Caco-2 (cell line): ENCODE results near the gene ATP6V1C2. TPM values are rescaled to one million over a fixed set of nuclear protein-coding genes. Genes with fewer than 3 reads are reported as not detected.
"Not testable (repeated sequence)": the region's sequence is repeated elsewhere in the genome, so short reads cannot be mapped to it uniquely, and the experiment has no call there.

Experiments
- BruUV-seq: library from RNA; stranded (reverse); fragments of 400-500 nt; replicated peaks from 2 replicates; lab custom pipeline; 2021; lab: Mats Ljungman, UMichigan
- CTCF ChIA-PET: fragments of 300-600 bp; sonication (Branson Sonifier 250); formaldehyde crosslinking; loops from one replicate; lab custom pipeline; 2022; ENCODE audit warnings: antibody characterized with exemption; lab: Charles Lee
- POLR2A ChIA-PET: fragments of 300-600 bp; sonication (Branson Sonifier 250); formaldehyde crosslinking; loops from one replicate; lab custom pipeline; 2022; ENCODE audit warnings: antibody characterized with exemption; lab: Charles Lee
- DNase-seq, 2 experiments: peaks; one replicate each; pipeline versions ENCODE4 v3.0.0 to v3.0.0-alpha.2; 2020 to 2022
- H3K27me3 ChIP-seq: replicated peaks from 2 replicates; pipeline ENCODE4 v1.6.0; 2011; ENCODE audit warnings: low read length; ENCODE audit not compliant: control insufficient read depth, insufficient read depth
- H3K36me3 ChIP-seq: 2 replicates; pipeline ENCODE4 v1.5.1; 2011; ENCODE audit warnings: low read length; ENCODE audit not compliant: control insufficient read depth, insufficient read depth
- H3K4me1 ChIP-seq: fragments of 250-450 bp; sonication (Bioruptor Pico); 2 replicates; pipeline ENCODE4 v1.5.1; 2020; ENCODE audit warnings: mild to moderate bottlenecking
- H3K4me3 ChIP-seq: 2 replicates; pipeline ENCODE4 v1.5.1; 2011; ENCODE audit warnings: low read depth, mild to moderate bottlenecking, control low read depth, low read length
- H3K9me3 ChIP-seq: fragments of 250-450 bp; sonication (Bioruptor Pico); 2 replicates; pipeline ENCODE4 v1.5.1; 2020; ENCODE audit warnings: mild to moderate bottlenecking, moderate library complexity
- H3K27ac Mint-ChIP-seq: one replicate; pipeline ENCODE4 v1.8.0; 2022; ENCODE audit warnings: mixed read lengths; ENCODE audit not compliant: unreplicated experiment
- H3K27me3 Mint-ChIP-seq: one replicate; pipeline ENCODE4 v1.8.0; 2022; ENCODE audit warnings: mixed read lengths; ENCODE audit not compliant: insufficient read depth, unreplicated experiment
- H3K36me3 Mint-ChIP-seq: one replicate; pipeline ENCODE4 v1.8.0; 2022; ENCODE audit warnings: mild to moderate bottlenecking, mixed read lengths; ENCODE audit not compliant: insufficient read depth, unreplicated experiment
- H3K4me1 Mint-ChIP-seq: one replicate; pipeline ENCODE4 v1.8.0; 2022; ENCODE audit warnings: low read depth, mixed read lengths; ENCODE audit not compliant: unreplicated experiment
- H3K4me3 Mint-ChIP-seq: one replicate; pipeline ENCODE4 v1.8.0; 2022; ENCODE audit warnings: mild to moderate bottlenecking, moderate library complexity, mixed read lengths; ENCODE audit not compliant: unreplicated experiment
- H3K9me3 Mint-ChIP-seq: one replicate; pipeline ENCODE4 v1.8.0; 2022; ENCODE audit warnings: mixed read lengths; ENCODE audit not compliant: unreplicated experiment
- intact Hi-C: fragments of 100-400 bp; cut with micrococcal nuclease; formaldehyde crosslinking; loops from one replicate; pipeline ENCODE4 v1.10.0; 2022; ENCODE audit not compliant: unreplicated experiment
- total RNA-seq: library from RNA; stranded (reverse); gene quantifications from 2 replicates; pipeline ENCODE4 v1.2.3, GENCODE V29; 2022
- TF ChIP-seq, protein P1 (sequence below), 2 experiments: fragments of 200-600 bp in 1 of 2; IDR thresholded peaks; 1 replicate in 1 of 2; 2 replicates in 1 of 2; pipeline versions ENCODE4 v1.5.1 to v1.8.0; 2011 to 2022; ENCODE audit warnings: antibody characterized with exemption in 1 of 2, control low read depth in 1 of 2, inconsistent platforms in 1 of 2, low read depth in 1 of 2, low read length in 1 of 2, mild to moderate bottlenecking in 1 of 2, moderate library complexity in 1 of 2; ENCODE audit not compliant: insufficient read depth in 1 of 2, severe bottlenecking in 1 of 2, unreplicated experiment in 1 of 2

Gene ATP6V1C2
- total RNA-seq, 1 experiment from 2014 or later: 4.2 TPM

DNA sequence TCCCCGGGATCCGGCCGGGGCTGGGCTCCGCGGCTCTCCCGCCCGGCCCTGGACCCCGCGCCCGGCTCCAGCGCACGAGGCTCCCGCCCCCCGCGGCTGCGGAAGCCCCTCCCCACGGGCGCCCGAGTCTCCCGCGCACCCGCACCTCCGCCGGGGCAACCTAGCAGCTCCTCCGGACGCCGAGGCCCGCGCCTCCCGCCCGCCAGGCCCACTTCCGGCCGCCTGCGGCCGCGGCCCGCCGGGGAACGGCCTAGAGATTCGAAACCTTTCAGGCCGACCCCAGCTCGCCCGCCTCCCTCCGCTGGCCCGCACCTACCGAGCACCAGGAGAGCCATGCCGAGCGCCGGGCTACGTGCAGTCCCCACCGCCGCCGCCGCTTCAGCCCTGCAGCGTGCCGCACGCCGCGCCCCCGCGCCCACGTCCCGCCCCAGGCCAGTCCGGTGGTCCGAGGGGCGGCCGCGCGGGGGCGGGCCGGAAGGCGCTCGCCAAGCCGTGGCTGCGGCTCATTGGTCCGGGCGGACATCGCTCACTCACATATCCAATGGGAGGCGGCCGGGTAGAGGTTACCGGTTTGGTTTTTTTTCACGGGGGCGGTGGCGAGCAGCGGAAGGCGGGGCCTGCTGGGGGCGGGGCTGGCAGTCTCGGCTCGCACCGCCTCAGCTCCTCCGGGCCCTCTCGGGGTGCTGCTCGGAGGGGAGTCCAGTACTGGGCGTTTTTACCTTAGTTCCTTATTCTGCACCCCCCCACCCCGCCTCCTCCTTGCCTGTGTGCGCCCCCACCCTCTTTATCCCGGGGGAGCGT lies 91.1 kb downstream of the ATP6V1C2 start, which contains the start of gene PDIA6:
Gene PDIA6 (minus strand): TSS at position 424 of the 801 bp plus-strand sequence. CDS start 89 bp downstream, at position 335.
- peak within 1 kb of the TSS; percentile 81 for H3K4me3 Mint-ChIP-seq
- H3K9me3 ChIP-seq: no peaks in the 10 kb centered on the region
- DNase-seq: peak; percentile 98 to 99
- peak within 1 kb of the TSS; percentile 83 for H3K4me3 ChIP-seq
- TF ChIP-seq, protein P1, sequence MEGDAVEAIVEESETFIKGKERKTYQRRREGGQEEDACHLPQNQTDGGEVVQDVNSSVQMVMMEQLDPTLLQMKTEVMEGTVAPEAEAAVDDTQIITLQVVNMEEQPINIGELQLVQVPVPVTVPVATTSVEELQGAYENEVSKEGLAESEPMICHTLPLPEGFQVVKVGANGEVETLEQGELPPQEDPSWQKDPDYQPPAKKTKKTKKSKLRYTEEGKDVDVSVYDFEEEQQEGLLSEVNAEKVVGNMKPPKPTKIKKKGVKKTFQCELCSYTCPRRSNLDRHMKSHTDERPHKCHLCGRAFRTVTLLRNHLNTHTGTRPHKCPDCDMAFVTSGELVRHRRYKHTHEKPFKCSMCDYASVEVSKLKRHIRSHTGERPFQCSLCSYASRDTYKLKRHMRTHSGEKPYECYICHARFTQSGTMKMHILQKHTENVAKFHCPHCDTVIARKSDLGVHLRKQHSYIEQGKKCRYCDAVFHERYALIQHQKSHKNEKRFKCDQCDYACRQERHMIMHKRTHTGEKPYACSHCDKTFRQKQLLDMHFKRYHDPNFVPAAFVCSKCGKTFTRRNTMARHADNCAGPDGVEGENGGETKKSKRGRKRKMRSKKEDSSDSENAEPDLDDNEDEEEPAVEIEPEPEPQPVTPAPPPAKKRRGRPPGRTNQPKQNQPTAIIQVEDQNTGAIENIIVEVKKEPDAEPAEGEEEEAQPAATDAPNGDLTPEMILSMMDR (IDR thresholded peaks at IDR 0.05; ENCODE audit: insufficient read depth in 1 of 2, low read depth in 1 of 2, low read length in 1 of 2, severe bottlenecking in 1 of 2, unreplicated experiment in 1 of 2): no peak
- H3K36me3 Mint-ChIP-seq: peaks cover 12% of the 10 kb centered on the region
- no peaks in the 10 kb centered on the region for H3K9me3 Mint-ChIP-seq
- no TSS peak for BruUV-seq
- POLR2A ChIA-PET: interaction anchor here (0.6 to 1.0 kb wide), 8 partner anchors 20 to 1890 kb away, joined by 3 to 7 read pairs (median 4); a partner anchor contains a TSS
- peaks cover 8% of the 10 kb centered on the region; the same call in 1 of the 2 replicates for H3K4me1 ChIP-seq
- H3K36me3 ChIP-seq: no peaks in the 10 kb centered on the region
- H3K27me3 Mint-ChIP-seq: peaks cover 5% of the 10 kb centered on the region
- H3K27me3 ChIP-seq: no peaks in the 10 kb centered on the region
- CTCF ChIA-PET: interaction anchor here (0.6 to 1.2 kb wide), 7 partner anchors 8 to 1276 kb away, joined by 3 to 4 read pairs (median 3); partner anchors contain the start of gene KCNF1
- intact Hi-C loops: loop anchor here (1.0 to 5.0 kb wide), 2 partner anchors 60 to 103 kb away; no protein-coding TSS in a partner anchor
- H3K27ac Mint-ChIP-seq: peak within 1 kb of the TSS; percentile 83
- peaks cover 22% of the 10 kb centered on the region for H3K4me1 Mint-ChIP-seq

DNA sequence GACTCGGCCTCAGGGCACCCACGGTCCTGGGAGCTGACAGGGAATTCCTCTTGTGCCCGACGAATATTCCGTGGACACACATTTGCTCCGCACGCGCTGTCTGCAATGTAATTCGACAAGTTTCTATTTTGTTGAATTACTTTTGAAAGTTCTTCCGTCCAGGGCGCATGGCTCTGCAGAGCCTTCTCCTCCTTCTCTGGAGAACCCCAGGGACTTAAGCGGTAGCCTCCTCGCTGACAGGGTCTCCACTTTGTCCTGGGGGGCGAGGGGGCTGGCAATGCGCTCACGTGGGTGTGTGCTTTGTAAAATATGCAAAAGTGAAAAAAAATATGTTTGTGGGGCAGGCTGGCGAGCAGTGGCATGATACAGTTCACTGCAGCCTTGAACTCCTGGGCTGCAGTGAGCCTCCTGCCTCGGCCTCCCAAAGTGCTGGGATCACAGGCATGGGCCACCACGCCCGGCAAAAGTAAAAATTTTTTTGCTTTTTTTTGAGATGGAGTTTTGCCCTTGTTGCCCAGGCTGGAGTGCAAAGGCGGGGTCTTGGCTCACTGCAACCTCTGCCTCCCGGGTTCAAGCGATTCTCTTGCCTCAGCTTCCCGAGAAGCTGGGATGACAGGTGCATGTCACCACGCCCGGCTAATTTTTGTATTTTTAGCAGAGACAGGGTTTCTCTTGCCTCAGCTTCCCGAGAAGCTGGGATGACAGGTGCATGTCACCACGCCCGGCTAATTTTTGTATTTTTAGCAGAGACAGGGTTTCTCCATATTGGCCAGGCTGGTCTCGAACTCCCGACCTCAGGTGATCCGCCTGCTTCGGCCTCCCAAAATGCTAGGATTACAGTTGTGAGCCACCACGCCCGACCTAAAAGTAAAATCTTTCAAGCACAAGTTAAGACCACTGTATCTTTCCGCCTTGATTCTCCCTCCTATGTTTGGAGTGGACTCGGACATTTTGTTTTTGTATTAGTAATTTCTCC lies 92.0 kb downstream of the ATP6V1C2 start:
- peak overlapping the region; percentile 81 for H3K4me3 Mint-ChIP-seq
- peaks cover 17% of the 10 kb centered on the region for H3K4me1 Mint-ChIP-seq
- H3K36me3 ChIP-seq, H3K4me1 ChIP-seq, DNase-seq, H3K9me3 Mint-ChIP-seq, H3K27me3 ChIP-seq, H3K27ac Mint-ChIP-seq, H3K9me3 ChIP-seq, H3K27me3 Mint-ChIP-seq, POLR2A ChIA-PET, H3K36me3 Mint-ChIP-seq: not testable (repeated sequence)
- TSS peak; percentile 59 for BruUV-seq
- CTCF ChIA-PET: interaction anchor here (0.7 to 0.9 kb wide), 3 partner anchors 17 to 98 kb away, joined by 3 read pairs; partner anchors contain the start of gene KCNF1
- intact Hi-C loops: loop anchor here (5.0 kb wide), 1 partner anchor 61 kb away; no protein-coding TSS in a partner anchor
- peak overlapping the region; percentile 46 for H3K4me3 ChIP-seq

DNA sequence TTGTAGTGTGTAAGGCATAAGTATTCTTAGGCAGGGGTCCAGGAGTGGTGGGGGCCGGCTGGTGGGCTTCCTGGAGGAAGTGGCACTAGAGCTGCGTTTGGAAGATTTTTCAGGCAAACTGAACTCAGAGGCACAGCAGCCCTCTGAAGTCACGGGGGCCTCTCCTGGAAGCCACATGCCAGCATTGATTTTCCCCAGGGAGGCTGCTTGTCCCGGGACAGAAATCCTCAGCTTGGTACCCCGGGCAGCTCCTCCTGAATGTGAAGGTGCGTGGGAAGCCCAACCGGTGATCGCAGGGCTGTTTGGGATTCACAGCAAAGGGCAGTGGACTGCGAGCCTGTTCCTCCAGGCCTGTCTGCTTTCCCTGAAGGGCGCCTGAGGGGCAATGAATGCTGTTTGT lies 92.7 kb downstream of the ATP6V1C2 start:
- peak overlapping the region; percentile 25 for H3K27ac Mint-ChIP-seq
- H3K27me3 Mint-ChIP-seq: peaks cover 8% of the 10 kb centered on the region
- intact Hi-C loops: loop anchor here (5.0 kb wide), 1 partner anchor 62 kb away; no protein-coding TSS in a partner anchor
- no peak for DNase-seq
- H3K4me1 Mint-ChIP-seq: peaks cover 15% of the 10 kb centered on the region
- H3K36me3 ChIP-seq: no peaks in the 10 kb centered on the region
- BruUV-seq: no TSS peak
- no peak overlapping the region for H3K4me3 ChIP-seq
- POLR2A ChIA-PET: no interaction called here
- no peaks in the 10 kb centered on the region for H3K9me3 Mint-ChIP-seq
- CTCF ChIA-PET: interaction anchor here (0.6 to 0.9 kb wide), 2 partner anchors 18 to 21 kb away, joined by 3 to 10 read pairs; no protein-coding TSS in a partner anchor
- peaks cover 8% of the 10 kb centered on the region; the same call in 1 of the 2 replicates for H3K4me1 ChIP-seq
- no peaks in the 10 kb centered on the region for H3K27me3 ChIP-seq
- no peaks in the 10 kb centered on the region for H3K9me3 ChIP-seq
- H3K36me3 Mint-ChIP-seq: peaks cover 6% of the 10 kb centered on the region
- TF ChIP-seq, protein P1 (IDR thresholded peaks at IDR 0.05; ENCODE audit: insufficient read depth in 1 of 2, low read depth in 1 of 2, low read length in 1 of 2, severe bottlenecking in 1 of 2, unreplicated experiment in 1 of 2): no peak
- H3K4me3 Mint-ChIP-seq: peak overlapping the region; percentile 72
